ENCODE data around the gene ALDH1L2. TPM values are rescaled to one million over a fixed set of nuclear protein-coding genes. Genes with fewer than 3 reads are reported as not detected.

ALDH1L2 gene
- total RNA-seq, 6 donors from 2014 or later, result 1.2 to 11.6 (median 2.9) TPM

DNA sequence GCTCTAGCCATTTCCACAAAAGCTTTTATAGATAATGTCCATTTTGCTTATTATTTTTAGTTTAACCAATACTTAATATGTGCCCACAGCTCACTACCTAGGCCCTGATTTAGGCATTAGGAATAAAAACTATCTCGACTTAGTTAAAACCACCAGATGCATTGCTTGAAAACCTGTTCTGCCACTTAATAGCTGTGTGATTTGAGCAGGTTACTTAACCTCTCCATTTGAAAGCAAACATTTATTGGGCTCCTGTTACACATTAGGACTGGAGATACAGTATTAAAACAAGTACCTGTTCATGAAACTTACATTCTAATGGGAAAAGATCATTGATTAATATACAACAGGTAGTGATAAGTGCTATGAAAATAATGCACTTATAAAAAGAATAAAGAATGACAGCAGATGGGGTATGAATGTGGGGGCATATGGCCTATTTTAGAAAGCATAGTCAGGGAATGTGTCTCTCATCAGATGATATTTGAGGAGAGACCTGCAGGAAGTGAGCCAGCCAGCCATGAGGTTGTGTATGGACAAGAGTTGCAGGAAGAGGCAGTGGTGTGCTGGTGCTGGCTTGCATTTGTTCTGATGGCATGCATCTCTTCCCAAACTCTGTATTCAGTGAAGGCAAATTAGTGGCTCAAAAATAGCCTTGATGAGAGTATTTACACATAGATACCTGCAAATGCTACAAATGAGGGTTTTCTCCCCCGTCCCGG lies 63.9 kb downstream of the ALDH1L2 start:
- TF ChIP-seq EP300 (IDR thresholded peaks at IDR 0.05) (no peak), POLR2AphosphoS5 (IDR thresholded peaks at IDR 0.05) (no peak), POLR2A (IDR thresholded peaks at IDR 0.05) (no peak)
- TF ChIP-seq, protein P1, sequence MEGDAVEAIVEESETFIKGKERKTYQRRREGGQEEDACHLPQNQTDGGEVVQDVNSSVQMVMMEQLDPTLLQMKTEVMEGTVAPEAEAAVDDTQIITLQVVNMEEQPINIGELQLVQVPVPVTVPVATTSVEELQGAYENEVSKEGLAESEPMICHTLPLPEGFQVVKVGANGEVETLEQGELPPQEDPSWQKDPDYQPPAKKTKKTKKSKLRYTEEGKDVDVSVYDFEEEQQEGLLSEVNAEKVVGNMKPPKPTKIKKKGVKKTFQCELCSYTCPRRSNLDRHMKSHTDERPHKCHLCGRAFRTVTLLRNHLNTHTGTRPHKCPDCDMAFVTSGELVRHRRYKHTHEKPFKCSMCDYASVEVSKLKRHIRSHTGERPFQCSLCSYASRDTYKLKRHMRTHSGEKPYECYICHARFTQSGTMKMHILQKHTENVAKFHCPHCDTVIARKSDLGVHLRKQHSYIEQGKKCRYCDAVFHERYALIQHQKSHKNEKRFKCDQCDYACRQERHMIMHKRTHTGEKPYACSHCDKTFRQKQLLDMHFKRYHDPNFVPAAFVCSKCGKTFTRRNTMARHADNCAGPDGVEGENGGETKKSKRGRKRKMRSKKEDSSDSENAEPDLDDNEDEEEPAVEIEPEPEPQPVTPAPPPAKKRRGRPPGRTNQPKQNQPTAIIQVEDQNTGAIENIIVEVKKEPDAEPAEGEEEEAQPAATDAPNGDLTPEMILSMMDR (IDR thresholded peaks at IDR 0.05), result no peak
- 63 to 78% methylated on average over 3 of the region's 3 CpGs for WGBS, 2 donors
- Histone ChIP-seq H3K27ac (peak overlapping the region in 1 of 4 donors; percentile 11), H3K27me3 (no peaks in the 10 kb centered on the region), H3K36me3 (peaks cover 0 to 6% (median 0%) of the 10 kb centered on the region in 4 donors), H3K9me3 (no peaks in the 10 kb centered on the region), H3K4me1 (peaks cover 0 to 14% (median 3%) of the 10 kb centered on the region in 4 donors), H3K4me3 (no peak overlapping the region)
- no peak for DNase-seq
- ATAC-seq (ENCODE audit: low FRiP score in 2 of 2), result peak in 1 of 2 donors; percentile 37

DNA sequence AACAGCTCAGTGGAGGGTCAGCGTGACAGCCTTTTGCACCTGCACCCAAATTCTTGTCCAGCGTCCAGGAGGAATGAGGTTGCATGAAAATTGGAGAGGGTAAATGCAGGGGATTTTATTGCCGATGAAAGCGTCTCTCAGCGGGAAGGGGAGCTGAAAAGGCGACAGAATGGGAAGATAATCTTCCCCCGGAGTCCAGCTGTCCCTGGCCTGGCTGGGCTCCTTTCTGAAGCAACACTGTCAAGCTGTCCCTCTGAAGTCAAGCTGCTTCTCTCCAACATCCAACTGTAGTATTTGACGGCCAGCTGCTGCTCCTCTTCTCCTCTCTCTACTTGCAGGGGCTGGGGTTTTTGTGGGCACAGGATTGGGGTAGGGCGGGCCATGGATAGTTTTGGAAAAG lies 65.5 kb downstream of the ALDH1L2 start:
- 84 to 86% methylated on average over 8 to 9 of the region's 9 CpGs for WGBS, 2 donors
- Histone ChIP-seq H3K9me3 (no peaks in the 10 kb centered on the region), H3K27me3 (no peaks in the 10 kb centered on the region), H3K27ac (no peak overlapping the region), H3K4me3 (no peak overlapping the region), H3K36me3 (peaks cover 0 to 11% (median under 1%) of the 10 kb centered on the region in 4 donors), H3K4me1 (peaks cover 0 to 12% (median 3%) of the 10 kb centered on the region in 4 donors)
- DNase-seq (no peak), ATAC-seq (ENCODE audit: low FRiP score in 2 of 2) (no peak)
- TF ChIP-seq EP300 (IDR thresholded peaks at IDR 0.05) (no peak), POLR2AphosphoS5 (IDR thresholded peaks at IDR 0.05) (no peak), POLR2A (IDR thresholded peaks at IDR 0.05) (no peak)
- TF ChIP-seq, protein P1 (IDR thresholded peaks at IDR 0.05), result no peak

GRCh38 chr12:105018012-105018411 lies 66.2 kb downstream of the ALDH1L2 start:
- DNase-seq (no peak), ATAC-seq (ENCODE audit: low FRiP score in 2 of 2) (no peak)
- TF ChIP-seq EP300 (IDR thresholded peaks at IDR 0.05) (no peak), POLR2A (IDR thresholded peaks at IDR 0.05) (no peak), POLR2AphosphoS5 (IDR thresholded peaks at IDR 0.05) (no peak)
- TF ChIP-seq, protein P1 (IDR thresholded peaks at IDR 0.05), result no peak
- WGBS, 2 donors, result 86 to 93% methylated on average over 4 of the region's 4 CpGs
- H3K9me3 ChIP-seq, result no peaks in the 10 kb centered on the region
- peaks cover 0 to 12% (median 3%) of the 10 kb centered on the region in 4 donors for H3K4me1 ChIP-seq
- H3K27ac ChIP-seq, result no peak overlapping the region
- H3K4me3 ChIP-seq, result no peak overlapping the region
- peaks cover 0 to 15% (median 2%) of the 10 kb centered on the region in 4 donors for H3K36me3 ChIP-seq
- no peaks in the 10 kb centered on the region for H3K27me3 ChIP-seq

DNA sequence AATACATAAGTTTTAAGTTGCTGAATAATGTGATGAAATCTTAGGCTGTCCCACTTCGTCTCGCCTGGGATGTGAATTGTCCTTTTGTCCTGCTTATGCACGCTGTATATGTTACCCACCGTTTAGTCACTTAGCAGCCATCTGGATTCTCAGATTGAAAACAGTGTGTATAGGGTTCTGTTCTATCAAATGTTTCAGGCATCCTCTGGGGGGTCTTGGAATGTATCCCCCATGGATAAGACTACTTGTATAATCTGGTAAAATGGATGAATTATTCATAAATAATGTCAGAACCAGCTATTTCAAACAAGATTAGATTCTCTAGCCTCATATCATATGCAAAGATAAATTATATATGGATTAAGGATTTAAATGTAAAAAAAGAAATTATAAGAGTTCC lies 68.7 kb downstream of the ALDH1L2 start:
- no peak for TF ChIP-seq POLR2AphosphoS5 (IDR thresholded peaks at IDR 0.05)
- no peak for TF ChIP-seq EP300 (IDR thresholded peaks at IDR 0.05)
- TF ChIP-seq POLR2A (IDR thresholded peaks at IDR 0.05), result no peak
- TF ChIP-seq, protein P1 (IDR thresholded peaks at IDR 0.05), result no peak
- Histone ChIP-seq H3K36me3 (peaks cover 0 to 30% (median 2%) of the 10 kb centered on the region in 4 donors), H3K27me3 (no peaks in the 10 kb centered on the region), H3K9me3 (no peaks in the 10 kb centered on the region), H3K4me1 (peaks cover 0 to 2% (median under 1%) of the 10 kb centered on the region in 4 donors), H3K27ac (no peak overlapping the region), H3K4me3 (no peak overlapping the region)
- ATAC-seq (ENCODE audit: low FRiP score in 2 of 2), result no peak
- WGBS, 2 donors, result 94 to 97% methylated on average over 4 of the region's 4 CpGs
- no peak for DNase-seq

Data from upper lobe of left lung (tissue), 6 donors.